ENCODE measurements around the gene SULT1A2.
"Not testable (repeated sequence)": the region's sequence is repeated elsewhere in the genome, so short reads cannot be mapped to it uniquely, and the experiment has no call there.

The SULT1A2 gene

GRCh38 chr16:28608867-28609596 is 12.2 kb upstream of the SULT1A2 start:
- H3K4me3 ChIP-seq (ENCODE audit: extremely low read depth, insufficient read depth, low read length, poor library complexity, severe bottlenecking) = peak overlapping the region; percentile 11
- not testable (repeated sequence) for H3K27ac ChIP-seq (ENCODE audit: low read depth, low read length, severe bottlenecking); H3K9me3 ChIP-seq (ENCODE audit: control insufficient read depth, low read length); H3K4me1 ChIP-seq (ENCODE audit: control insufficient read depth, insufficient read depth, low read length, poor library complexity, severe bottlenecking); H3K36me3 ChIP-seq (ENCODE audit: control insufficient read depth, insufficient read depth, low read length)
- 93 to 100% methylated on average over 6 of the region's 11 CpGs for WGBS, 2 experiments (ENCODE audit: insufficient coverage in 2 of 2)

GRCh38 chr16:28608496-28608808 is 11.6 kb upstream of the SULT1A2 start:
- H3K9me3 ChIP-seq (ENCODE audit: control insufficient read depth, low read length); H3K36me3 ChIP-seq (ENCODE audit: control insufficient read depth, insufficient read depth, low read length); H3K4me1 ChIP-seq (ENCODE audit: control insufficient read depth, insufficient read depth, low read length, poor library complexity, severe bottlenecking); H3K4me3 ChIP-seq (ENCODE audit: extremely low read depth, insufficient read depth, low read length, poor library complexity, severe bottlenecking); H3K27ac ChIP-seq (ENCODE audit: low read depth, low read length, severe bottlenecking): not testable (repeated sequence)
- WGBS, 2 experiments (ENCODE audit: insufficient coverage in 2 of 2) = no CpG with 5 or more reads among the region's 7 CpGs

GRCh38 chr16:28607681-28608495 is 11.0 kb upstream of the SULT1A2 start:
- 86 to 90% methylated on average over 1 to 5 of the region's 10 CpGs for WGBS, 2 experiments (ENCODE audit: insufficient coverage in 2 of 2)
- H3K4me3 ChIP-seq (ENCODE audit: extremely low read depth, insufficient read depth, low read length, poor library complexity, severe bottlenecking); H3K36me3 ChIP-seq (ENCODE audit: control insufficient read depth, insufficient read depth, low read length); H3K9me3 ChIP-seq (ENCODE audit: control insufficient read depth, low read length); H3K27ac ChIP-seq (ENCODE audit: low read depth, low read length, severe bottlenecking); H3K4me1 ChIP-seq (ENCODE audit: control insufficient read depth, insufficient read depth, low read length, poor library complexity, severe bottlenecking): not testable (repeated sequence)

- no peak overlapping the region for H3K27ac ChIP-seq (ENCODE audit: low read depth, low read length, severe bottlenecking)
- no peaks in the 10 kb centered on the region for H3K4me1 ChIP-seq (ENCODE audit: control insufficient read depth, insufficient read depth, low read length, poor library complexity, severe bottlenecking)
- H3K4me3 ChIP-seq (ENCODE audit: extremely low read depth, insufficient read depth, low read length, poor library complexity, severe bottlenecking) = no peak overlapping the region
- no peaks in the 10 kb centered on the region for H3K9me3 ChIP-seq (ENCODE audit: control insufficient read depth, low read length)
- H3K36me3 ChIP-seq (ENCODE audit: control insufficient read depth, insufficient read depth, low read length) = no peaks in the 10 kb centered on the region
- WGBS, 2 experiments (ENCODE audit: insufficient coverage in 2 of 2) = 91 to 94% methylated on average over 6 of the region's 9 CpGs
Observed at GRCh38 chr16:28607116-28607623, 10.3 kb upstream of the SULT1A2 start.

- no peaks in the 10 kb centered on the region for H3K4me1 ChIP-seq (ENCODE audit: control insufficient read depth, insufficient read depth, low read length, poor library complexity, severe bottlenecking)
- H3K9me3 ChIP-seq (ENCODE audit: control insufficient read depth, low read length) = no peaks in the 10 kb centered on the region
- H3K36me3 ChIP-seq (ENCODE audit: control insufficient read depth, insufficient read depth, low read length) = no peaks in the 10 kb centered on the region
- no peak overlapping the region for H3K27ac ChIP-seq (ENCODE audit: low read depth, low read length, severe bottlenecking)
- no peak overlapping the region for H3K4me3 ChIP-seq (ENCODE audit: extremely low read depth, insufficient read depth, low read length, poor library complexity, severe bottlenecking)
- 88 to 94% methylated on average over 8 to 9 of the region's 16 CpGs for WGBS, 2 experiments (ENCODE audit: insufficient coverage in 2 of 2)
Observed at GRCh38 chr16:28606291-28607115, 9.7 kb upstream of the SULT1A2 start.

GRCh38 chr16:28604186-28604565 is 7.3 kb upstream of the SULT1A2 start:
- Histone ChIP-seq H3K36me3 (ENCODE audit: control insufficient read depth, insufficient read depth, low read length) (no peaks in the 10 kb centered on the region), H3K27ac (ENCODE audit: low read depth, low read length, severe bottlenecking) (no peak overlapping the region), H3K4me3 (ENCODE audit: extremely low read depth, insufficient read depth, low read length, poor library complexity, severe bottlenecking) (no peak overlapping the region), H3K4me1 (ENCODE audit: control insufficient read depth, insufficient read depth, low read length, poor library complexity, severe bottlenecking) (no peaks in the 10 kb centered on the region), H3K9me3 (ENCODE audit: control insufficient read depth, low read length) (no peaks in the 10 kb centered on the region)
- 74 to 90% methylated on average over 2 to 6 of the region's 8 CpGs for WGBS, 2 experiments (ENCODE audit: insufficient coverage in 2 of 2)

- Histone ChIP-seq H3K27ac (ENCODE audit: low read depth, low read length, severe bottlenecking) (no peak overlapping the region), H3K9me3 (ENCODE audit: control insufficient read depth, low read length) (no peaks in the 10 kb centered on the region), H3K36me3 (ENCODE audit: control insufficient read depth, insufficient read depth, low read length) (no peaks in the 10 kb centered on the region), H3K4me3 (ENCODE audit: extremely low read depth, insufficient read depth, low read length, poor library complexity, severe bottlenecking) (no peak overlapping the region), H3K4me1 (ENCODE audit: control insufficient read depth, insufficient read depth, low read length, poor library complexity, severe bottlenecking) (no peaks in the 10 kb centered on the region)
- 90 to 93% methylated on average over 9 to 10 of the region's 11 CpGs for WGBS, 2 experiments (ENCODE audit: insufficient coverage in 2 of 2)
Observed at GRCh38 chr16:28603381-28604185, 6.7 kb upstream of the SULT1A2 start.

- Histone ChIP-seq H3K4me1 (ENCODE audit: control insufficient read depth, insufficient read depth, low read length, poor library complexity, severe bottlenecking) (peaks cover 4% of the 10 kb centered on the region), H3K27ac (ENCODE audit: low read depth, low read length, severe bottlenecking) (no peak overlapping the region), H3K36me3 (ENCODE audit: control insufficient read depth, insufficient read depth, low read length) (no peaks in the 10 kb centered on the region), H3K4me3 (ENCODE audit: extremely low read depth, insufficient read depth, low read length, poor library complexity, severe bottlenecking) (no peak overlapping the region), H3K9me3 (ENCODE audit: control insufficient read depth, low read length) (no peaks in the 10 kb centered on the region)
- 92 to 94% methylated on average over 2 to 3 of the region's 6 CpGs for WGBS, 2 experiments (ENCODE audit: insufficient coverage in 2 of 2)
Observed at GRCh38 chr16:28602529-28602928, 5.7 kb upstream of the SULT1A2 start.

- H3K4me1 ChIP-seq (ENCODE audit: control insufficient read depth, insufficient read depth, low read length, poor library complexity, severe bottlenecking); H3K9me3 ChIP-seq (ENCODE audit: control insufficient read depth, low read length); H3K27ac ChIP-seq (ENCODE audit: low read depth, low read length, severe bottlenecking); H3K36me3 ChIP-seq (ENCODE audit: control insufficient read depth, insufficient read depth, low read length); H3K4me3 ChIP-seq (ENCODE audit: extremely low read depth, insufficient read depth, low read length, poor library complexity, severe bottlenecking): not testable (repeated sequence)
- no CpG with 5 or more reads among the region's 10 CpGs for WGBS, 2 experiments (ENCODE audit: insufficient coverage in 2 of 2)
Observed at GRCh38 chr16:28602062-28602461, 5.2 kb upstream of the SULT1A2 start.

GRCh38 chr16:28601589-28601988 is 4.7 kb upstream of the SULT1A2 start:
- H3K27ac ChIP-seq (ENCODE audit: low read depth, low read length, severe bottlenecking); H3K9me3 ChIP-seq (ENCODE audit: control insufficient read depth, low read length); H3K4me3 ChIP-seq (ENCODE audit: extremely low read depth, insufficient read depth, low read length, poor library complexity, severe bottlenecking); H3K36me3 ChIP-seq (ENCODE audit: control insufficient read depth, insufficient read depth, low read length): not testable (repeated sequence)
- 80 to 92% methylated on average over 4 to 10 of the region's 13 CpGs for WGBS, 2 experiments (ENCODE audit: insufficient coverage in 2 of 2)
- H3K4me1 ChIP-seq (ENCODE audit: control insufficient read depth, insufficient read depth, low read length, poor library complexity, severe bottlenecking) = peaks cover 13% of the 10 kb centered on the region

Measured in mesodermal cell (in vitro differentiated cells).